NCI-H1694 treated with DMSO at 0.1 percent for 48 hours (cell line): ENCODE results near the gene CD180.
"Not testable (repeated sequence)": the region's sequence is repeated elsewhere in the genome, so short reads cannot be mapped to it uniquely, and the experiment has no call there.

Experiments used
- DNase-seq: peaks from one replicate; lab custom pipeline; 2025; lab: John Stamatoyannopoulos, UW

The CD180 gene

DNA sequence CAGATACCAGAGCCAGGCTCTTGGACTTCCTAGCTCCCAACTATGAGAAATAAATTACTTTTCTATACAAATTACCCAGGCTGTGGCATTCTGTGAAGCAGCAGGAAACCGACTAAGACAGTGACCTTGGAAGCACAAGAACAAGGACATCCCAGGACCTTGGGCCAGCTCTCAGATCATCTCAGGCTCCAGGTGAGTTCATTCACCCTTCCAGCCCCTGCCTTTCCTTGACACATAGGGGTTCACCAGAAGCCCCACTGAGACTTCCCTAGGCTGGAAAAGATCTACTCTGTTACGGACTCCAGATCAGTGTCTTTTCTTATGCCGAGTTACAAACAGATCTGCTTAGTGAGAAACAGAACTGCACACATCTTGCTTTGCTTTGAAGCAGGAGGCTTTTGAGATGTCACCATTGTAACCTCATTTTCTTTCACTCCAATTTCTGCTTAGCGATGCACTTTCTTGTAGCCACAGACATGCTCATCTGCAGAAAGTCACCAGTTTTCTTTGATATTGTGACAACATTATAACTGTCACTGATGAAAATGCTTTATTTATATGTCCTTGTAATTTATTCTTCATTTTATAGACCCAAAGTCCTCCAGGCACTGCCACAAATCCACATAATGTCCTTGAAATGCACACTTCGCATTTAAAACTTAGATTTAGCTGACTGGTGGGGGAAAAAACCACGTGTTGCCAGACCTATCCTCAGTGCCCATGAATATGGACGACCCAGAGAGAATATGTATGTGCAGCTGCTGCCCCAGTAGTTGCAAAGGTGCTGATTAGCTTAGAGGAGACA is 8.1 kb downstream of the CD180 start:
- DNase-seq = no peak

DNA sequence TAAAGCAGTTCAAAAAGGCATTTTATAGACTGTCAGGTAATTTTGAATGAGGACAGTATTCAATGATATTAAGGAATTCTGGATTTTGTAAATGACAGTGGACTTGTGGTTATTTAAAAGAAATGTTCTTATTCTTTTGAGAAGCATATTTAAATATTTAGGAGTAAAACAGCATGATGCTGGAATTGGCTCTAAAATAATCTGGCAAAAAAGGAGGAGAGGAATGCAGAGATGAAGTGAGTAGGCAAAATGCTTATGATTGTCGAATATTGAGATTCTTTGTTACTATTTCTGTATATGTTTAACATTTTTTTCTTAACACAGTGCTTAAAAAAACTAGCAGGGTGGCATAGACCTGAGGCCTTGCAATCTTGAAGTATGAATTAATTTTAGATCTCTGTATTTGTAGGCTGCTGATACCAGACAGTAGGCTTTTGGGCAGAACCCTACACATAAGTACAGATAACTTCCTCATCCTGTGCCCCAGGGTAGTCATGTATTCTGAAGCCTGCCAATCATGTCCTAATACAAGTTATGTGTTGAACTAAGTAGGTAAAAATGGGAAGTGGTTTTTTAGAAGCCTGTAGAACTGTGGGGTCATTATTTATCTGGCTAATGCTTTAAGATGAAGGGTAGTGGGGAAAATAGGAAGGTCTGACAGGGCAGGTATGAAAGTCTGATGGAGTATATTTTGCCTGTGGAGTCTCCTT is 9.4 kb downstream of the CD180 start:
- DNase-seq = no peak

DNA sequence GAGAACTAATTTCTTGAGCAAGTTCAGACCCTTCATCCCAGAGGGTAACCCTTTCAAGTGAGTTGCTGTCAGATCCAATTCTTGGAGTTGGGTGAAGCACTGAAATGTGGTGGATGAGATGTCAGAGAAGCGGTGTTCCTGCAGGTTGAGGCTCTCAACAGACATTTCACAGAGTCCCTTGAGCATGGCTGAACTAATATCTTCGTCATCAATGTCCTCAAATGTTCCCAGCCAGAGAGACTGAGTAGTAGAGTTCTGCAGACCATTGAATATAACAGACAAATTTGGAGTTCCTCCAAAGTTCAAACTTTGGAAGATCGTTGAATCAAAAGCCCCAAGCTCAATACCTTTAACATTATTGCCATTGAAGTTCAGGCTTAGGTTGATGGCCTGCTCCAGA is 12.7 kb downstream of the CD180 start:
- no peak for DNase-seq

DNA sequence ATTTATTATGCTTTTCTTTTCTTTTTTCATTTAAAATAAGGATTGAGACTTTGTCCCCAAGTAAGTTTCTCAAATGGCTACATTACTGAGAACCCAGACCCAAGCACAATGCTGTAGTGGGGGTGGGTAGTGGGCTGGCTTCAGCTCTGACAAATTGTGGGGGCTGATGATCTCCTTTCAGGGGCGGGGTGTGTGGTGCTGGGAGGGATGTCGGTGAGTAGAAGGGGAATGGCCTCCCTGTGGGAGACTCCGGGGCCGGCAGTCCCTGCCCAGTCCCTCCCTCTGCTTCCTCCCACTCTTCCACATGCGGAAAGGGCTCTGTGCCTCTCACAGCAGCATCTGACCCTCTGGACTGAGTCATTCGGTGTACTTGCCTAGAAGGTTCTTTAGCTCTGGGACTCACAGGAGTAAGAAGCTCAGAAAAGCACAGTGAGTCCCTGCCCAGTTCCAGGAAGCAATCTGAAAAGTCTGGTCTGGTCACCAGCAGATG is 14.3 kb downstream of the CD180 start:
- no peak for DNase-seq

DNA sequence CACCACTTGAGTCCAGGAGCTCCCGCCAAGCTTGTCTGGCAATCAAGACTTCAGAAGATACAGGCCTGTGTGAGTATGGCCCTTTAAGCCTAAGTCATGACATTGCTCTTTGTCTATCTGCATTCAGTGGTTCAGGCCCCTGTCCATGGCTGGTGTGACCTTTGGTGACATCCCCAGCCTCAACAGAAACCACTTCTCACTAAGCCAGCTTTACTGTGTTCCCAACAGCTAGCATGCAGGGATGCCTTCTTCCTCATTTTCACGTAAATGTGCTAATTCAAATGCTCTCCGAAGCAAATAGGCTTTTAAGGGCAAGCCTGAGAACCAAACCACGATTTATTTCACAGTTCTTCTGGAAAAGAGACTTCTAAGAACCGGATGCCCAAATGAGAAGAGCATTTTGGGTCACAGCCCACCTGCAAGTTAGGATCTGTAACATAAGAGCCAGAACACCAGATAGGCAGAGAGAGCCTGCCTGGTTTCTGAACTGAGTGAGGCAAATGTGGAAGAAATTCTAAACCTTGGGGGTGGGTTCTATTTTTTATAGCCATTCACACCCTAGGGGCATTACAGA is 14.9 kb downstream of the CD180 start:
- no peak for DNase-seq

DNA sequence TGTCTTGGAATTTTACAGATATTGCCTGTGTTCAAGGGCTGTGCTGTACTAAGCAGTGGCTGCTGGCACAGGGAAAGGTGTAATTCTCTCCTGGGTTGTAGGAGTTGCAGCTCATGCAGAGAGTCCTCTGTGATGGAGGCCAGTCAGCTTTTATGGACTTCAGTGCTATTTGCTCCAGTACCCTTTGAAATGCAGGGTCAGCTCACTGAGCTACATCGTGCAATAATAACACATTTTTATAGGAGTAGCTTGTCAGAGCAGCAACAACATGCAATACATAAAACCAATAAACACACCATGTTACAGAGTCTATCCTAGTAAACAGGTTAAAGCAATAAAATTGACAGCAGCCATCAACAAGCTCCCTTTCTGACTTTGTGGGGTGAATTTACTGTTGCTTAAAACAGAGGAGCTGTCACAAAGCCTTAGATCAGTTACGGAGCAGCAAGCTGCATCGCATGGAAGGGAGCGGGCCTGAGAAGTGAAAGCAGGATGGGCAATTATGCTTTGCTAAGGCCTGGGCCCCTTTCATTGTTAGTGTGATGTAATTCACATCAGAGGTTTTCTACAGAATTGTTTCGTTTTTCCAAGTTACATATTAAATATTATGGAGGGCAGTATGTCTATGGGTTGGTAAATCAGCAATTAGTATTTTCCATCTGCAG is 16.8 kb downstream of the CD180 start:
- no peak for DNase-seq

DNA sequence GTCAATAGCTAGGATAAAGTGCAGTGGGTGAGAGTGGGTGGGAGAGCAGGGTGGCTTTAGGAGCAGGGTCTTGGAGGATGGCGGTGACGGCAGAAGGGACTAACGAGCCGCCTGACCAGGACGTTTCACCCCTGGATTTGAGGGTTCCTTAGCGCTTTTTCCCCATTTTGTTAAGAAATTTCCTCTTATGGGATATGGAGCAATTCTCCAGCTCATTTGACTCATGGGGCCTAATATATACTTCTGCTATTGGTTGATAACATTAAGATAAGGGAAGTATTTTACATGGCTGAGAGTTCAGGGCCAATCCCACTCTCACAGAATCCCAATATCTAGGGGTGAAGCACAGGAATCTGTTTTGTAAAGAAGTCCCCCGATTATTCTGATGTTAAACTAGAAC is 17.6 kb downstream of the CD180 start:
- DNase-seq = no peak

DNA sequence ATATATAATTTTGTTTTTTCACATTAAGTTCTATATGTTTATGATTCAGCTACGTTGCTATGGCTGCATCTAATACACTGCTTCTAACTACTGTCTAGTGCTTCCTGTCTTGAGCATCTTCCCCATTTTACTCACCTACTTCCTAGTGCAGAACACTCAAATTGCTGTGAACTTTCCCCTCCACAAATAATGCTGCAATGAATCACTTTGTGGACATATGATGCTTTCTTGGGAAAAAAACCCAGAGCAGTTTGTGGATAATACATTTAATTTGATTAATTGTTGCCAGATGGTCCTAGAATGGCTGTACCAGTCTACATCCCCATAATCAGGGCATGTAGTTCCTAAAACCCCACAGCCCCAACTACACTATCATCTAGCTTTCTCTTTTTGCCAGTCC is 18.5 kb downstream of the CD180 start:
- DNase-seq = no peak

DNA sequence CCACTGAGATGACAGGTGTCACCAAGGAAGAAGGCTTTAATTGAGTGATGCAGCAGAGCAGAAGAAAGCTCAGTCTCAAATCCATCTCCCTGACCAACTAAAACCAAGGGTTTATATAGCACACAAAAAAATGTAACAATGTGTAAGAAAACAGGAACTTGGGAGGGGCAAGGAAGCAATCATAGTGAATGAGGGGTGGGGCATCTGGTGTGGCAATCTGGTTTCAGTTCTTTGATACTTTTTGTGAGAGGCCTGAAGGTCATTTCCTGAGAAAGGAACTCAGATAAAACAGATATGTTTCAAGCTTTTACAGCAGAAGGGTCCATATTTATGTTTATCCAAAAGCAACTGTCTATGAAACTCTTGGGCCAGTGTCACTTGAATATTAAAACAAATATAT is 19.7 kb downstream of the CD180 start:
- no peak for DNase-seq

DNA sequence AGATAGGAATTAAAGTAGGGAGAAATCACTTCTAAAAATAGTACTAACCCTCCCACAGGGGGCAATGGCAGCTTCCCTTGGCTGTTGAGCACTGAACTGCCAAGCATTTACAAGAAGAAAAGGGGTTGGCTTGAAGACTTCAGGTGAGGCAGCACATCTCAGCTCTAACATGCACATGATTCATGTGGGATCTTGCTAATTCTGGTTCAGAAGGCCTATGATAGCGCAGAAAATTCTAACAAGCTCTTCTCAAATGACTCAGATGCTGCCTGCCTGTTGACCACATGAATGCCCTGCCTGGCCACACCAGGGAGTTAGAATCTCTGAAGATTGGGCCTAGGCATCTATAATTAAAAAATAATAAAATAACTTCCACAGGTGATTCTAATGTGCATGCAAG is 22.6 kb downstream of the CD180 start:
- DNase-seq = no peak

DNA sequence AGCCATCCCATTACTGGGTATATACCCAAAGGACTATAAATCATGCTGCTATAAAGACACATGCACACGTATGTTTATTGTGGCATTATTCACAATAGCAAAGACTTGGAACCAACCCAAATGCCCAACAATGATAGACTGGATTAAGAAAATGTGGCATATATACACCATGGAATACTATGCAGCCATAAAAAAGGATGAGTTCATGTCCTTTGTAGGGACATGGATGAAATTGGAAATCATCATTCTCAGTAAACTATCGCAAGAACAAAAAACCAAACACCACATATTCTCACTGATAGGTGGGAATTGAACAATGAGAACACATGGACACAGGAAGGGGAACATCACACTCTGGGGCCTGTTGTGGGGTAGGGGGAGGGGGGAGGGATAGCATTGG is 23.2 kb downstream of the CD180 start:
- not testable (repeated sequence) for DNase-seq

DNA sequence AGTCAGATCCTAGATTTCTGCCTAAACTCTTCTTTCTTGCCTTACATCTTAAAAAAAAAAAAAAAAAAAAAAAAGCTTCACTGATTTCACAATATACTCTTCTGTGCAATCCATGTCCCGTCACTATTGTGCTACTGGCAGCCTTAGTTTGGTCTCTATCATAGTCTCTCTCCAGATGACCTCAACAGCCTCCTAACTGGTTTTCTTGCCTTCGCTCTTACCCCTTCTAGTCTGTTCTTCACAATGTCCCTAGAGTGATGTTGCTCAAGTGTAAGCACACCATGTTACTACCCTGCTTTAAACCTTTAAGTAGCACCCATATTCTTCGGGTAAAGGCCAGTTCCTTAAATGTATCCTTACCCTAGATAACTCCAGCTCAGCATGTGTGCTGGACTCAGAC is 25.8 kb downstream of the CD180 start:
- no peak for DNase-seq

DNA sequence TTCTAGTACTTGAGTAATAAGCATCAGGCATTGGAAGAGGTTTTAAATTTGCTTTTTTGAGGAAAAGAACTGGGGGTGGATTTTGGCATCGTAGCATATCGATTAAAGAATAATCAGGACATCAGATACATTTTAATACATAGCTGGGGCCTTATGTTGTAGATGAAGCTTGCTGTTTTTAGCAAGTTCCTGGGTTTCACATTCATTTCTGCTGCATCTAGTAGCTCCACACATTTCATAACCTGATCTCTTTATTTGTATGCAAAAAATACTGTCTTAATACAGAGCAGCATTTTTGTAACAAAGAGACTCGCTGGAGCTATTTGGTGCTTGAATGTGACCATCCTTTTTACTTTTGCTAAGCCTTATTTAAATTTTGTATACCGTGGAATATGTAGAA is 28.5 kb downstream of the CD180 start:
- no peak for DNase-seq

DNA sequence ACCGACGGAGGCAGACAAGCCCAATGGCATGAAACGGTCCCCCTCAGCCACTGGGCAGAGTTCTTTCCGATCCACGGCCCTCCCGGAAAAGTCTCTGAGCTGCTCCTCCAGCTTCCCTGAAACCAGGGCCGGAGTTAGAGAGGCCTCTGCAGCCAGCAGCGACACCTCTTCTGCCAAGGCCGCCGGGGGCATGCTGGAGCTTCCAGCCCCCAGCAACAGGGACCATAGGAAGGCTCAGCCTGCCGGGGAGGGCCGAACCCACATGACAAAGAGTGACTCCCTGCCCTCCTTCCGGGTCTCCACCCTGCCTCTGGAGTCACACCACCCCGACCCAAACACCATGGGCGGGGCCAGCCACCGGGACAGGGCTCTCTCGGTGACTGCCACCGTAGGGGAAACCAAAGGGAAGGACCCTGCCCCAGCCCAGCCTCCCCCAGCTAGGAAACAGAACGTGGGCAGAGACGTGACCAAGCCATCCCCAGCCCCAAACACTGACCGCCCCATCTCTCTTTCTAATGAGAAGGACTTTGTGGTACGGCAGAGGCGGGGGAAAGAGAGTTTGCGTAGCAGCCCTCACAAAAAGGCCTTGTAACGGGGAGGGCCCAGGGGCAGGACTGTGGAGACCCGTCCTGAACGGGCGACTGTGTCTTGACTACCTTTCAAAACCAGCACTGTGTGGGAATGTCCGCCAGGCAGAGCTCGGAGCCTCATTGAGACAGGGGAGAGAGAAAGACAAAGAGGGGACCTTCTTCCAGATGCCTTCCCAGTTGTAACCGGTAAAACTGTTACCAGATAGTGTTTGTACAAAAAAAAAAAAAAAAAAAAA is 29.9 kb downstream of the CD180 start:
- no peak for DNase-seq

DNA sequence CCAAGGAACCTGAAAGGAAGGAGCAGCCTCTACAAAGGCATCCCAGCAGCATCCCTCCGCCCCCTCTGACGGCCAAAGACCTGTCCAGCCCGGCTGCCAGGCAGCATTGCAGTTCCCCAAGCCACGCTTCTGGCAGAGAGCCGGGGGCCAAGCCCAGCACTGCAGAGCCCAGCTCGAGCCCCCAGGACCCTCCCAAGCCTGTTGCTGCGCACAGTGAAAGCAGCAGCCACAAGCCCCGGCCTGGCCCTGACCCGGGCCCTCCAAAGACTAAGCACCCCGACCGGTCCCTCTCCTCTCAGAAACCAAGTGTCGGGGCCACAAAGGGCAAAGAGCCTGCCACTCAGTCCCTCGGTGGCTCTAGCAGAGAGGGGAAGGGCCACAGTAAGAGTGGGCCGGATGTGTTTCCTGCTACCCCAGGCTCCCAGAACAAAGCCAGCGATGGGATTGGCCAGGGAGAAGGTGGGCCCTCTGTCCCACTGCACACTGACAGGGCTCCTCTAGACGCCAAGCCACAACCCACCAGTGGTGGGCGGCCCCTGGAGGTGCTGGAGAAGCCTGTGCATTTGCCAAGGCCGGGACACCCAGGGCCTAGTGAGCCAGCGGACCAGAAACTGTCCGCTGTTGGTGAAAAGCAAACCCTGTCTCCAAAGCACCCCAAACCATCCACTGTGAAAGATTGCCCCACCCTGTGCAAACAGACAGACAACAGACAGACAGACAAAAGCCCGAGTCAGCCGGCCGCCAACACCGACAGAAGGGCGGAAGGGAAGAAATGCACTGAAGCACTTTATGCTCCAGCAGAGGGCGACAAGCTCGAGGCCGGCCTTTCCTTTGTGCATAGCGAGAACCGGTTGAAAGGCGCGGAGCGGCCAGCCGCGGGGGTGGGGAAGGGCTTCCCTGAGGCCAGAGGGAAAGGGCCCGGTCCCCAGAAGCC is 30.8 kb downstream of the CD180 start:
- DNase-seq = no peak

DNA sequence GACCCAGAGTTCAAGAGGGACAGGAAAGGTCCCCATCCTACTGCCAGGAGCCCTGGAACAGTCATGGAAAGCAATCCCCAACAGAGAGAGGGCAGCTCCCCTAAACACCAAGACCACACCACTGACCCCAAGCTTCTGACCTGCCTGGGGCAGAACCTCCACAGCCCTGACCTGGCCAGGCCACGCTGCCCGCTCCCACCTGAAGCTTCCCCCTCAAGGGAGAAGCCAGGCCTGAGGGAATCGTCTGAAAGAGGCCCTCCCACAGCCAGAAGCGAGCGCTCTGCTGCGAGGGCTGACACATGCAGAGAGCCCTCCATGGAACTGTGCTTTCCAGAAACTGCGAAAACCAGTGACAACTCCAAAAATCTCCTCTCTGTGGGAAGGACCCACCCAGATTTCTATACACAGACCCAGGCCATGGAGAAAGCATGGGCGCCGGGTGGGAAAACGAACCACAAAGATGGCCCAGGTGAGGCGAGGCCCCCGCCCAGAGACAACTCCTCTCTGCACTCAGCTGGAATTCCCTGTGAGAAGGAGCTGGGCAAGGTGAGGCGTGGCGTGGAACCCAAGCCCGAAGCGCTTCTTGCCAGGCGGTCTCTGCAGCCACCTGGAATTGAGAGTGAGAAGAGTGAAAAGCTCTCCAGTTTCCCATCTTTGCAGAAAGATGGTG is 31.6 kb downstream of the CD180 start:
- DNase-seq = no peak

DNA sequence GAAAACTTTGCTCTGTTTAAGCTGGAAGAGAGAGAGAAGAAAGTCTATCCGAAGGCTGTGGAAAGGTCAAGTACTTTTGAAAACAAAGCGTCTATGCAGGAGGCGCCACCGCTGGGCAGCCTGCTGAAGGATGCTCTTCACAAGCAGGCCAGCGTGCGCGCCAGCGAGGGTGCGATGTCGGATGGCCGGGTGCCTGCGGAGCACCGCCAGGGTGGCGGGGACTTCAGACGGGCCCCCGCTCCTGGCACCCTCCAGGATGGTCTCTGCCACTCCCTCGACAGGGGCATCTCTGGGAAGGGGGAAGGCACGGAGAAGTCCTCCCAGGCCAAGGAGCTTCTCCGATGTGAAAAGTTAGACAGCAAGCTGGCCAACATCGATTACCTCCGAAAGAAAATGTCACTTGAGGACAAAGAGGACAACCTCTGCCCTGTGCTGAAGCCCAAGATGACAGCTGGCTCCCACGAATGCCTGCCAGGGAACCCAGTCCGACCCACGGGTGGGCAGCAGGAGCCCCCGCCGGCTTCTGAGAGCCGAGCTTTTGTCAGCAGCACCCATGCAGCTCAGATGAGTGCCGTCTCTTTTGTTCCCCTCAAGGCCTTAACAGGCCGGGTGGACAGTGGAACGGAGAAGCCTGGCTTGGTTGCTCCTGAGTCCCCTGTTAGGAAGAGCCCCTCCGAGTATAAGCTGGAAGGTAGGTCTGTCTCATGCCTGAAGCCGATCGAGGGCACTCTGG is 32.6 kb downstream of the CD180 start:
- no peak for DNase-seq

DNA sequence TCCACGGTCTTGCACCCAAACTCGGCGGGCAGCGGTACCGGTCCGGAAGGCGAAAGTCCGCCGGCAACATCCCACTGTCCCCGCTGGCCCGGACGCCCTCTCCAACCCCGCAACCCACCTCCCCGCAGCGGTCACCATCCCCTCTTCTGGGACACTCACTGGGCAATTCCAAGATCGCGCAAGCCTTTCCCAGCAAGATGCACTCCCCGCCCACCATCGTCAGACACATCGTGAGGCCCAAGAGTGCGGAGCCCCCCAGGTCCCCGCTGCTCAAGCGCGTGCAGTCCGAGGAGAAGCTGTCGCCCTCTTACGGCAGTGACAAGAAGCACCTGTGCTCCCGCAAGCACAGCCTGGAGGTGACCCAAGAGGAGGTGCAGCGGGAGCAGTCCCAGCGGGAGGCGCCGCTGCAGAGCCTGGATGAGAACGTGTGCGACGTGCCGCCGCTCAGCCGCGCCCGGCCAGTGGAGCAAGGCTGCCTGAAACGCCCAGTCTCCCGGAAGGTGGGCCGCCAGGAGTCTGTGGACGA is 33.3 kb downstream of the CD180 start:
- no peak for DNase-seq

DNA sequence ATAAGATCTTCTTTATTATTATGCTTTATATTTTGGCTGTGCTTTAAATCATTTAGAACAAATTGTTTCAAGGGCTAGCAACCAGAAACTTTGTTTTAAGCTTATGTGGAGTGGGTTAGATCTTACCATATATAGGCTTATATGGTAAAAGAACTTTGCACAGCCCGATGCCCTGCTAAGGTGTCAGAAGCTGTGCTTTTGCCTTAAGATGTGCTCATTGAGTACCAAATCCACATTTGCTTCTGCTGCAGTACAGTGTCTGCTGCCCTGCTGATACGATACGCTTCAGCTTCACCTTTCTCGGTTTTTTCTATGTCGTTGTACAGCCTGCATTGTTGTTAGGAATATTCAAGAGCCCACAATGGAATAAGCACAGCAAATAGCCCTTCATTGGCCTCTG is 34.8 kb downstream of the CD180 start:
- no peak for DNase-seq
